ENCODE results near the gene TSPAN9.

TSPAN9 gene

GRCh38 chr12:3078086-3078820 lies 1.1 kb downstream of the TSPAN9 start:
- no peak overlapping the region for H2AFZ ChIP-seq (ENCODE audit: low read depth, low read length, severe bottlenecking)
- no peaks in the 10 kb centered on the region for H3K9me2 ChIP-seq (replicated peaks; ENCODE audit: insufficient read depth, low read length)
- H3K4me3 ChIP-seq (ENCODE audit: insufficient read depth, low read length, poor library complexity, severe bottlenecking) = no peak overlapping the region
- H3K27ac ChIP-seq (ENCODE audit: low read depth, low read length) = no peak overlapping the region
- no peaks in the 10 kb centered on the region for H3K79me2 ChIP-seq (ENCODE audit: insufficient read depth, low read length)
- no peaks in the 10 kb centered on the region for H3K36me3 ChIP-seq (ENCODE audit: low read length)
- no peaks in the 10 kb centered on the region for H3K27me3 ChIP-seq (ENCODE audit: low read length)
- H4K20me1 ChIP-seq (ENCODE audit: low read depth, low read length) = no peaks in the 10 kb centered on the region
- no peak overlapping the region for H3K4me2 ChIP-seq (ENCODE audit: low read depth, low read length, poor library complexity, severe bottlenecking)
- H3F3A ChIP-seq (ENCODE audit: insufficient read depth) = no peaks in the 10 kb centered on the region
- TF ChIP-seq, protein P1, sequence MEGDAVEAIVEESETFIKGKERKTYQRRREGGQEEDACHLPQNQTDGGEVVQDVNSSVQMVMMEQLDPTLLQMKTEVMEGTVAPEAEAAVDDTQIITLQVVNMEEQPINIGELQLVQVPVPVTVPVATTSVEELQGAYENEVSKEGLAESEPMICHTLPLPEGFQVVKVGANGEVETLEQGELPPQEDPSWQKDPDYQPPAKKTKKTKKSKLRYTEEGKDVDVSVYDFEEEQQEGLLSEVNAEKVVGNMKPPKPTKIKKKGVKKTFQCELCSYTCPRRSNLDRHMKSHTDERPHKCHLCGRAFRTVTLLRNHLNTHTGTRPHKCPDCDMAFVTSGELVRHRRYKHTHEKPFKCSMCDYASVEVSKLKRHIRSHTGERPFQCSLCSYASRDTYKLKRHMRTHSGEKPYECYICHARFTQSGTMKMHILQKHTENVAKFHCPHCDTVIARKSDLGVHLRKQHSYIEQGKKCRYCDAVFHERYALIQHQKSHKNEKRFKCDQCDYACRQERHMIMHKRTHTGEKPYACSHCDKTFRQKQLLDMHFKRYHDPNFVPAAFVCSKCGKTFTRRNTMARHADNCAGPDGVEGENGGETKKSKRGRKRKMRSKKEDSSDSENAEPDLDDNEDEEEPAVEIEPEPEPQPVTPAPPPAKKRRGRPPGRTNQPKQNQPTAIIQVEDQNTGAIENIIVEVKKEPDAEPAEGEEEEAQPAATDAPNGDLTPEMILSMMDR (IDR thresholded peaks at IDR 0.05; ENCODE audit: insufficient read depth, low read length, poor library complexity, severe bottlenecking) = no peak
- TF ChIP-seq EZH2phosphoT487 (conservative IDR thresholded peaks at IDR 0.05; ENCODE audit: low read length) = no peak
- no peaks in the 10 kb centered on the region for H3K9me3 ChIP-seq (ENCODE audit: insufficient read depth, low read length)
- no peak overlapping the region for H3K9ac ChIP-seq (ENCODE audit: low read length)

DNA sequence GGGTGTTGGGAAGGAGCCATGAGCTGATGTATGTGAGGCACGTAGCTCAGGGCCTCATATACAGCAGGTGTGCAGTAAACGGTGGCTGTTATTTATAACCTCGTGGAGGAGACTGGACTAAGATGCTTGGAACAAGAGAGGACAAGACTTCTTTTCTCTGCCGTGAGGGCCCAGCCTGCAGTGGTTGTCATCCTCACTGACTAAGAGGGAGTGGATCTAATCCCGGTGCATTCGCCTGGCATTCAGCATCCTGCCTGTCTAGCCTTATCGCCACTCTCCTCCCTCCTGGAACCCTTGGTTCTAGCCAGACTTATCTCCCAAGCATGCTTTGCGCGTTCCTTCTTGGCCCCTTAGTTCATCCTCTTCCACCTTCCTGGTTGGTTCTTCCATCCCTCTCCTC lies 3.9 kb downstream of the TSPAN9 start:
- H3K27ac ChIP-seq (ENCODE audit: low read depth, low read length) = no peak overlapping the region
- H3K36me3 ChIP-seq (ENCODE audit: low read length) = no peaks in the 10 kb centered on the region
- H3K4me3 ChIP-seq (ENCODE audit: insufficient read depth, low read length, poor library complexity, severe bottlenecking) = no peak overlapping the region
- H4K20me1 ChIP-seq (ENCODE audit: low read depth, low read length) = no peaks in the 10 kb centered on the region
- TF ChIP-seq EZH2phosphoT487 (conservative IDR thresholded peaks at IDR 0.05; ENCODE audit: low read length) = no peak
- TF ChIP-seq, protein P1 (IDR thresholded peaks at IDR 0.05; ENCODE audit: insufficient read depth, low read length, poor library complexity, severe bottlenecking) = no peak
- H3F3A ChIP-seq (ENCODE audit: insufficient read depth) = no peaks in the 10 kb centered on the region
- no peak overlapping the region for H3K9ac ChIP-seq (ENCODE audit: low read length)
- H3K4me2 ChIP-seq (ENCODE audit: low read depth, low read length, poor library complexity, severe bottlenecking) = no peak overlapping the region
- no peaks in the 10 kb centered on the region for H3K9me2 ChIP-seq (replicated peaks; ENCODE audit: insufficient read depth, low read length)
- no peaks in the 10 kb centered on the region for H3K9me3 ChIP-seq (ENCODE audit: insufficient read depth, low read length)
- no peaks in the 10 kb centered on the region for H3K27me3 ChIP-seq (ENCODE audit: low read length)
- no peaks in the 10 kb centered on the region for H3K79me2 ChIP-seq (ENCODE audit: insufficient read depth, low read length)
- no peak overlapping the region for H2AFZ ChIP-seq (ENCODE audit: low read depth, low read length, severe bottlenecking)

DNA sequence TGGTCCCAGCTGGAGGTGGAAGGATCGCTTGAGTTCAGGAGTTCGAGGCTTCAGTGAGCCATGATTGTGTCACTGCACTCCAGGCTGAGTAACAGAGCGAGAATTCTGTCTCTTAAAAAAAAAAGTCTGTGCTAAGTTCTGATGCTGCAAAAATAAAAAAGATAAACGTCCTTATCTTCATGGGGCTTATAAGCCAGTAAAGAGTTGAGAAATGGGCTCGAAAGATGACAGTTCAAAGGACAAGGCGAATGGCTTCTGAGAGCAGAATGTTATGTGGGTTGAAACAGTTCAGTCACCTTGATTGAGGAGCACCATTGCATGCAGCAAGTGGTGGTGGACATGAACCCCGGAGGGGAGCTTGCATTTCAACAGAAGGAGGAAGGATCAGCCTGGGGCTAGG lies 4.7 kb downstream of the TSPAN9 start:
- no peaks in the 10 kb centered on the region for H3K36me3 ChIP-seq (ENCODE audit: low read length)
- H3K9me2 ChIP-seq (replicated peaks; ENCODE audit: insufficient read depth, low read length) = no peaks in the 10 kb centered on the region
- H3K27me3 ChIP-seq (ENCODE audit: low read length) = no peaks in the 10 kb centered on the region
- no peak overlapping the region for H3K4me3 ChIP-seq (ENCODE audit: insufficient read depth, low read length, poor library complexity, severe bottlenecking)
- H3F3A ChIP-seq (ENCODE audit: insufficient read depth) = no peaks in the 10 kb centered on the region
- no peaks in the 10 kb centered on the region for H3K9me3 ChIP-seq (ENCODE audit: insufficient read depth, low read length)
- H3K27ac ChIP-seq (ENCODE audit: low read depth, low read length) = no peak overlapping the region
- no peaks in the 10 kb centered on the region for H3K79me2 ChIP-seq (ENCODE audit: insufficient read depth, low read length)
- no peak overlapping the region for H3K4me2 ChIP-seq (ENCODE audit: low read depth, low read length, poor library complexity, severe bottlenecking)
- H4K20me1 ChIP-seq (ENCODE audit: low read depth, low read length) = no peaks in the 10 kb centered on the region
- H2AFZ ChIP-seq (ENCODE audit: low read depth, low read length, severe bottlenecking) = no peak overlapping the region
- H3K9ac ChIP-seq (ENCODE audit: low read length) = no peak overlapping the region
- TF ChIP-seq EZH2phosphoT487 (conservative IDR thresholded peaks at IDR 0.05; ENCODE audit: low read length) = no peak
- TF ChIP-seq, protein P1 (IDR thresholded peaks at IDR 0.05; ENCODE audit: insufficient read depth, low read length, poor library complexity, severe bottlenecking) = no peak

Measured in SU-DHL-6 (cell line).